Activated CD8-positive, alpha-beta memory T cell treated with anti-CD3 and anti-CD28 coated beads, Interleukin-2, amount 50 U/mL, for 4 hours (primary cell): ENCODE results near the gene UBASH3B.
A peak's percentile ranks its signal among the peaks of the same experiment; 100 is the strongest.
"Not testable (repeated sequence)": the region's sequence is repeated elsewhere in the genome, so short reads cannot be mapped to it uniquely, and the experiment has no call there.

ENCODE experiments used
- DNase-seq: peaks from one replicate; pipeline ENCODE4 v3.0.0-alpha.2; 2020

UBASH3B gene

GRCh38 chr11:122820158-122820557 lies 164.6 kb downstream of the UBASH3B start:
- DNase-seq: no peak

- no peak for DNase-seq
Measured at GRCh38 chr11:122821169-122821568, 165.6 kb downstream of the UBASH3B start.

GRCh38 chr11:122822241-122822640 lies 166.7 kb downstream of the UBASH3B start:
- DNase-seq: no peak

- DNase-seq: no peak
Measured at GRCh38 chr11:122823564-122823963, 168.0 kb downstream of the UBASH3B start.

GRCh38 chr11:122829371-122829770 lies 173.8 kb downstream of the UBASH3B start:
- DNase-seq: not testable (repeated sequence)

GRCh38 chr11:122832297-122832696 lies 176.8 kb downstream of the UBASH3B start:
- DNase-seq: not testable (repeated sequence)

- DNase-seq: no peak
Measured at GRCh38 chr11:122832721-122833470, 177.4 kb downstream of the UBASH3B start.

GRCh38 chr11:122833846-122834464 lies 178.4 kb downstream of the UBASH3B start:
- DNase-seq: no peak

- no peak for DNase-seq
Measured at GRCh38 chr11:122836916-122837315, 181.4 kb downstream of the UBASH3B start.

GRCh38 chr11:122837528-122838346 lies 182.2 kb downstream of the UBASH3B start:
- no peak for DNase-seq

- DNase-seq: peak; percentile 58
Measured at GRCh38 chr11:122843281-122844141, 188.0 kb downstream of the UBASH3B start.

- DNase-seq: no peak
Measured at GRCh38 chr11:122847466-122847865, 191.9 kb downstream of the UBASH3B start.

GRCh38 chr11:122848186-122848585 lies 192.7 kb downstream of the UBASH3B start:
- no peak for DNase-seq

GRCh38 chr11:122850076-122850631 lies 194.6 kb downstream of the UBASH3B start:
- DNase-seq: peak; percentile 66

GRCh38 chr11:122851366-122851966 lies 195.9 kb downstream of the UBASH3B start:
- DNase-seq: no peak

- DNase-seq: peak; percentile 54
Measured at GRCh38 chr11:122852074-122852795, 196.7 kb downstream of the UBASH3B start.

GRCh38 chr11:122852796-122853160 lies 197.3 kb downstream of the UBASH3B start:
- DNase-seq: no peak

- no peak for DNase-seq
Measured at GRCh38 chr11:122853261-122853660, 197.7 kb downstream of the UBASH3B start.

- DNase-seq: peak; percentile 30
Measured at GRCh38 chr11:122853971-122854446, 198.5 kb downstream of the UBASH3B start.

- DNase-seq: no peak
Measured at GRCh38 chr11:122861631-122862030, 206.1 kb downstream of the UBASH3B start.

GRCh38 chr11:122862091-122862490 lies 206.6 kb downstream of the UBASH3B start:
- DNase-seq: no peak
